Peyer's patch (tissue), 4 donors: ENCODE data around the gene ESPN. TPM values are rescaled to one million over a fixed set of nuclear protein-coding genes. Genes with fewer than 3 reads are reported as not detected.

Experiments used
- DNase-seq, 3 donors: peaks; one replicate each; pipeline ENCODE4 v3.0.0-alpha.2; 2017 to 2019
- H3K27ac ChIP-seq, 4 donors: fragments of 200-600 bp; sonication (generic); one replicate each; pipeline ENCODE4 v1.5.1; 2016 to 2019
- H3K27me3 ChIP-seq, 2 donors: fragments of 200-600 bp; sonication (generic); one replicate each; pipeline ENCODE4 v1.5.1; 2019
- H3K36me3 ChIP-seq, 3 donors: fragments of 200-600 bp; sonication (generic); one replicate each; pipeline ENCODE4 v1.5.1; 2016 to 2019
- H3K4me1 ChIP-seq, 4 donors: fragments of 200-600 bp; sonication (generic); one replicate each; pipeline ENCODE4 v1.5.1; 2016 to 2019
- H3K4me3 ChIP-seq, 4 donors: fragments of 200-600 bp; sonication (generic); 1 replicate in 3 of 4; 2 replicates in 1 of 4; pipeline ENCODE4 v1.5.1; 2016 to 2019; ENCODE audit warnings: mild to moderate bottlenecking in 1 of 4
- H3K9me3 ChIP-seq, 4 donors: fragments of 200-600 bp; sonication (generic); one replicate each; pipeline ENCODE4 v1.5.1; 2016 to 2019; ENCODE audit warnings: mild to moderate bottlenecking in 1 of 4
- POLR2A ChIP-seq, 2 donors: fragments of 450-650 bp; IDR thresholded peaks; one replicate each; pipeline ENCODE4 v1.5.1; 2017; ENCODE audit warnings: antibody characterized with exemption in 2 of 2, mild to moderate bottlenecking in 2 of 2, moderate library complexity in 2 of 2
- total RNA-seq, 4 donors: library from RNA; depleted of rRNA; stranded (reverse); fragments of >200 nt; gene quantifications; one replicate each; pipeline ENCODE4 v1.1.0, GENCODE V29; 2016
- TF ChIP-seq, protein P1 (sequence below), 6 experiments: fragments of 450-650 bp in 4 of 6; fragments of 200-600 bp in 2 of 6; sonication (generic) in 1 of 6; IDR thresholded peaks; one replicate each; pipeline ENCODE4 v1.5.1; 2017 to 2019; ENCODE audit warnings: antibody characterized with exemption in 6 of 6, mild to moderate bottlenecking in 3 of 6, moderate library complexity in 1 of 6

Gene ESPN
- total RNA-seq, 4 donors from 2014 or later, result 17.3 to 390 (median 306) TPM

GRCh38 chr1:6384962-6385361, 39.6 kb upstream of the ESPN start:
- no peaks in the 10 kb centered on the region for H3K36me3 ChIP-seq
- peak overlapping the region in 1 of 4 donors; percentile 9 for H3K27ac ChIP-seq
- no peak for DNase-seq
- no peak for TF ChIP-seq POLR2A (IDR thresholded peaks at IDR 0.05)
- TF ChIP-seq, protein P1, sequence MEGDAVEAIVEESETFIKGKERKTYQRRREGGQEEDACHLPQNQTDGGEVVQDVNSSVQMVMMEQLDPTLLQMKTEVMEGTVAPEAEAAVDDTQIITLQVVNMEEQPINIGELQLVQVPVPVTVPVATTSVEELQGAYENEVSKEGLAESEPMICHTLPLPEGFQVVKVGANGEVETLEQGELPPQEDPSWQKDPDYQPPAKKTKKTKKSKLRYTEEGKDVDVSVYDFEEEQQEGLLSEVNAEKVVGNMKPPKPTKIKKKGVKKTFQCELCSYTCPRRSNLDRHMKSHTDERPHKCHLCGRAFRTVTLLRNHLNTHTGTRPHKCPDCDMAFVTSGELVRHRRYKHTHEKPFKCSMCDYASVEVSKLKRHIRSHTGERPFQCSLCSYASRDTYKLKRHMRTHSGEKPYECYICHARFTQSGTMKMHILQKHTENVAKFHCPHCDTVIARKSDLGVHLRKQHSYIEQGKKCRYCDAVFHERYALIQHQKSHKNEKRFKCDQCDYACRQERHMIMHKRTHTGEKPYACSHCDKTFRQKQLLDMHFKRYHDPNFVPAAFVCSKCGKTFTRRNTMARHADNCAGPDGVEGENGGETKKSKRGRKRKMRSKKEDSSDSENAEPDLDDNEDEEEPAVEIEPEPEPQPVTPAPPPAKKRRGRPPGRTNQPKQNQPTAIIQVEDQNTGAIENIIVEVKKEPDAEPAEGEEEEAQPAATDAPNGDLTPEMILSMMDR (IDR thresholded peaks at IDR 0.05), result no peak
- no peaks in the 10 kb centered on the region for H3K9me3 ChIP-seq
- H3K4me3 ChIP-seq, result no peak overlapping the region
- no peaks in the 10 kb centered on the region for H3K4me1 ChIP-seq
- H3K27me3 ChIP-seq, result no peaks in the 10 kb centered on the region

DNA sequence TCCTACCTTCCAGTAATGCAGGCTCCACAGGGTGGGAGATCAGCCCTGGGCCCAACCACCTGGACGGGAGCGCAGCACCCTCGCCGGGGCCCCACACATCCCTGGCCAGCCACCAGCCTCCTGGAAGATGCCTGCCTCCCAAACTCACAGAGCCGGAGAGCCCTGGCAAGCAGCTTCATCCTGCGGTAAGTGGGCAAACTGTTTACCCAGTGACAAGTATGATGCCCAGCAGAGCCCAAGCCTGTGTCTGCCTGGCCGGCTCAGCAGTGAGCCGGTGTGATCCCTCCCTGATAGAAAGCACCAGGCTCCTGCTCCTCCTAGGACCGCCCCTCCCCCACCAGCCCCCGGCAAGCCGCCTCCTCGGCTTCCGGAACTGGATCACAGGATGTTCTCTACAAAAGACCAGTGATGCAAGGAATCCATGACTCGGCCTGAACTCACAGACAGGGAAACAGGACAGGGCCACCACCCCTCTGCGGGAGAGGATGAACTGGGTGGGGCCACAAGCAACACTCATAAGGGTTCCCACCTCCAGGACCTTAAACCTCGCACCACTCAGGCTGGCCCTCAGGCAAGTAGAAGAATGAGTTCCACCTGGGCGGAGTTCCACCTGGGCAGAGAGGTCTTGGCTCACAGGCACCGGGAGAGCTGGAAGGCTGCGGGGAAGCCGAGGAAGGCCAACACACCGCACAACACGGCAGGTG, 38.9 kb upstream of the ESPN start:
- H3K4me3 ChIP-seq, result no peak overlapping the region
- no peaks in the 10 kb centered on the region for H3K4me1 ChIP-seq
- H3K27ac ChIP-seq, result peak overlapping the region in 1 of 4 donors; percentile 24
- TF ChIP-seq POLR2A (IDR thresholded peaks at IDR 0.05), result no peak
- TF ChIP-seq, protein P1 (IDR thresholded peaks at IDR 0.05), result no peak
- H3K36me3 ChIP-seq, result no peaks in the 10 kb centered on the region
- H3K27me3 ChIP-seq, result no peaks in the 10 kb centered on the region
- no peaks in the 10 kb centered on the region for H3K9me3 ChIP-seq
- DNase-seq, result no peak

GRCh38 chr1:6386371-6386949, 38.1 kb upstream of the ESPN start:
- Histone ChIP-seq H3K4me1 (no peaks in the 10 kb centered on the region), H3K27ac (peak overlapping the region in 1 of 4 donors; percentile 24)
- no peak for DNase-seq

DNA sequence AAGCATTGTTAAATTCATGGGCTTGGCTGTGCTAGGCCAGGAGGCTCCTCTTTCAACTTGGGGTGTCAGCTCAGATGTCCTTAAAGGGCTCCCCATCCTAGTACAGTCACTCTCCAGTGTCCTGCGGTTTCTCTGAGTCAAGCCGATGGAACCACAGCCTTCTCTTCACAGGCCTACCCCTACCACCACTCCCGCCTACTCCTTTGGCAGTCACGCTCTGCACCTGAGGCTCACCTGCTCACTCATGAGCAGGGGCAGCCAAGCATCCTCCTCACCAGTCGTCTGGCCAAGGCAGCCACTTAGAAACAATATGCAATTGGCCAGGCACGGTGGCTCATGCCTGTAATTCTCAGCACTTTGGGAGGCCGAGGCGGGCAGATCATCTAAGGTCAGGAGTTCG, 34.6 kb upstream of the ESPN start:
- no peaks in the 10 kb centered on the region for H3K27me3 ChIP-seq
- peaks cover 0 to 21% (median 6%) of the 10 kb centered on the region in 4 donors for H3K4me1 ChIP-seq
- DNase-seq, result no peak
- no peak overlapping the region for H3K27ac ChIP-seq
- H3K36me3 ChIP-seq, result no peaks in the 10 kb centered on the region
- no peak overlapping the region for H3K4me3 ChIP-seq
- H3K9me3 ChIP-seq, result no peaks in the 10 kb centered on the region
- TF ChIP-seq, protein P1 (IDR thresholded peaks at IDR 0.05), result no peak
- TF ChIP-seq POLR2A (IDR thresholded peaks at IDR 0.05), result no peak

More at GRCh38 chr1:6386371-6386949, 38.1 kb upstream of the ESPN start:
- H3K9me3 ChIP-seq, result no peaks in the 10 kb centered on the region
- H3K36me3 ChIP-seq, result no peaks in the 10 kb centered on the region
- H3K4me3 ChIP-seq, result no peak overlapping the region
- TF ChIP-seq, protein P1 (IDR thresholded peaks at IDR 0.05), result no peak
- TF ChIP-seq POLR2A (IDR thresholded peaks at IDR 0.05), result no peak
- no peaks in the 10 kb centered on the region for H3K27me3 ChIP-seq

GRCh38 chr1:6391951-6392808, 32.4 kb upstream of the ESPN start:
- DNase-seq, result no peak
- Histone ChIP-seq H3K4me1 (peaks cover 0 to 21% (median 6%) of the 10 kb centered on the region in 4 donors), H3K27ac (peak overlapping the region in 3 of 4 donors; percentile 98 to 100 (median 100)), H3K4me3 (peak overlapping the region; percentile 66 to 99 (median 84)), H3K9me3 (no peaks in the 10 kb centered on the region), H3K27me3 (no peaks in the 10 kb centered on the region), H3K36me3 (no peaks in the 10 kb centered on the region)
- TF ChIP-seq POLR2A (IDR thresholded peaks at IDR 0.05), result no peak
- TF ChIP-seq, protein P1 (IDR thresholded peaks at IDR 0.05), result no peak
